GM06990 (cell line): ENCODE measurements around the gene SSBP2.

Experiments
- DNase-seq: peaks from one replicate; pipeline ENCODE4 v3.0.0-alpha.2; 2011; ENCODE audit not compliant: insufficient read length; ENCODE audit errors: extremely low read depth
- H3K27me3 ChIP-seq: replicated peaks from 2 replicates; pipeline ENCODE4 v1.6.0; 2011; ENCODE audit warnings: low read length; ENCODE audit not compliant: control insufficient read depth, insufficient read depth
- H3K36me3 ChIP-seq: 2 replicates; pipeline ENCODE4 v1.5.1; 2011; ENCODE audit warnings: low read length; ENCODE audit not compliant: control insufficient read depth, insufficient read depth
- H3K4me3 ChIP-seq: replicated peaks from 2 replicates; pipeline ENCODE4 v1.5.1; 2011; ENCODE audit warnings: low read depth, mild to moderate bottlenecking, control low read depth, low read length
- TF ChIP-seq, protein P1 (sequence below): IDR thresholded peaks from 2 replicates; pipeline ENCODE4 v1.5.1; 2011; ENCODE audit warnings: low read length, control low read depth, mild to moderate bottlenecking, inconsistent platforms; ENCODE audit not compliant: insufficient read depth, poor library complexity, severe bottlenecking

The SSBP2 gene

DNA sequence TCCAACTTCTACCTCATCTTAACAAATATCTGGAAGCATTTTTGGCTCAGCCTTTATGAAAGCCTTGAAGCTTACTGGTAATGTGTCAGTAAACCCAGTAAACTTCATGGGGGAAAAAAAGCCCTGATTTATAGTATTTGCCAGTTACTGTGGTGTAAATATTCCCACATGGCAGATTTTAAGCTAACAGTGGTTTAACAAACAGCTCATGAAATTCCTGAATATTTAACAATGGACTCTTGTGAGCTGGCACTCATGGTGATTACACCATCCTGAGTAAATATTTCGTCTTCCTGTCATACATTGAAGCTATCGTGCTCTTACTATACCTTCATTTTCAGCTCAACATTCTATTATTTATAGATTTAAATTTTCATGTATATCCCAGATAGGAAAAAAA lies 300.0 kb downstream of the SSBP2 start:
- no peak for DNase-seq

DNA sequence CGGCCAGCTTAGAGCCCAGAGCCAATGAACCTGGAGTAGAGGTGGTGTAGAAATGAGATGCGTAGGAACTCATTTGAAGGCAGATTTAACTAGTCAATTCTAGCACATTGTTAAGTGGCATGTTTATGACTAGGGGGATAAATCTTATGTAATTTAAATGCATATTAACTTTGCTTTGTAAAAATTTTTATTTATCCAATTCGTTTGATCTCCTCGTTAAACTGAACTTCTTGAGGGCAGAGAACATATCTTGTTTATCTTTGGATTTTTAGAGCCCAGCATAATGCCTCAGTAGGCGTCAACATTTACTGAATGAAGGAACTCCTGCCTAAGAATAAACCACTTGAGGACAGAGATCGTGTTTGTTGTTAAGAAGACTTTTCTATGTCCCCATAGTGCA lies 315.9 kb downstream of the SSBP2 start:
- no peak for DNase-seq
- TF ChIP-seq, protein P1, sequence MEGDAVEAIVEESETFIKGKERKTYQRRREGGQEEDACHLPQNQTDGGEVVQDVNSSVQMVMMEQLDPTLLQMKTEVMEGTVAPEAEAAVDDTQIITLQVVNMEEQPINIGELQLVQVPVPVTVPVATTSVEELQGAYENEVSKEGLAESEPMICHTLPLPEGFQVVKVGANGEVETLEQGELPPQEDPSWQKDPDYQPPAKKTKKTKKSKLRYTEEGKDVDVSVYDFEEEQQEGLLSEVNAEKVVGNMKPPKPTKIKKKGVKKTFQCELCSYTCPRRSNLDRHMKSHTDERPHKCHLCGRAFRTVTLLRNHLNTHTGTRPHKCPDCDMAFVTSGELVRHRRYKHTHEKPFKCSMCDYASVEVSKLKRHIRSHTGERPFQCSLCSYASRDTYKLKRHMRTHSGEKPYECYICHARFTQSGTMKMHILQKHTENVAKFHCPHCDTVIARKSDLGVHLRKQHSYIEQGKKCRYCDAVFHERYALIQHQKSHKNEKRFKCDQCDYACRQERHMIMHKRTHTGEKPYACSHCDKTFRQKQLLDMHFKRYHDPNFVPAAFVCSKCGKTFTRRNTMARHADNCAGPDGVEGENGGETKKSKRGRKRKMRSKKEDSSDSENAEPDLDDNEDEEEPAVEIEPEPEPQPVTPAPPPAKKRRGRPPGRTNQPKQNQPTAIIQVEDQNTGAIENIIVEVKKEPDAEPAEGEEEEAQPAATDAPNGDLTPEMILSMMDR = no peak
- no peaks in the 10 kb centered on the region for H3K27me3 ChIP-seq
- H3K36me3 ChIP-seq = no peaks in the 10 kb centered on the region
- no peak overlapping the region for H3K4me3 ChIP-seq

More for the DNA sequence above, 300.0 kb downstream of the SSBP2 start:
- Histone ChIP-seq H3K4me3 (no peak overlapping the region), H3K27me3 (no peaks in the 10 kb centered on the region), H3K36me3 (no peaks in the 10 kb centered on the region; the same call in 1 of the 2 replicates)
- TF ChIP-seq, protein P1 = no peak

DNA sequence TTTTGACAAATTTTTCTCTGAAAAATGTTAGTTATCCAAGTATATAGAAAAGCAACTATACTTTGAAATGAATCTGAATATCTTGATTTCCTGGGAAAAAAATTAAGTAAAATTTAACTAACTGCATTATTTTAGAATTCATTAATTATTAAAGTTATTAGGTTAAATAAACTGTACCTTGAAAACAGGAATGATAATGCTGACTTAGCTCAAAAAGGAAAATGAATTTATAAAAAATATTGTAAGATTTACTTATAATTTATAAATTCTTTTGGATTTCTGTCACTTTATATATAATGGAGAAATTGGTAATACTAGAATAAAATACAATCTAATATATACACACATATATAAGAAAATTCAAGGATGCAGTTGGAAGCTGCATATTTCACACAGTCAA lies 320.9 kb downstream of the SSBP2 start:
- DNase-seq = no peak
- no peaks in the 10 kb centered on the region for H3K27me3 ChIP-seq
- TF ChIP-seq, protein P1 = no peak
- H3K4me3 ChIP-seq = no peak overlapping the region
- H3K36me3 ChIP-seq = no peaks in the 10 kb centered on the region

DNA sequence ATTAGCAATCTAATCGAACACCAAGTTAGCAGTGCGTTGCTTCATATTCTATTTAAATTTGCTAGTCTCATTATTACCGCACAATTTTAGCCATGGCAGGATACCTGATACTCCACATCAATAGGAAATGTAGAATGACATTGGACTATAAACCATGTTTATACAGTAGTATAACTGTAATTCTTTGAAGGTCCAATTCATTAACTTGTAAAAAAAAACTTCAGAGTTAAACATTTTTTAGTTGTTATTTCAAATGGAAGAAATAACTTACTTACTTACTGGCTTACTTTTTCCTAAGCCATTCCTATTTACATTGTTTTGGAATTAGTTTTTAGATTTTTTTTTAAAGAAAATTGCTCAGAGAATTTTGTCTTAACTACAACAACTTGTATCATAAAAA lies 321.5 kb downstream of the SSBP2 start:
- DNase-seq = no peak
- TF ChIP-seq, protein P1 = no peak
- Histone ChIP-seq H3K27me3 (no peaks in the 10 kb centered on the region), H3K36me3 (no peaks in the 10 kb centered on the region), H3K4me3 (no peak overlapping the region)

DNA sequence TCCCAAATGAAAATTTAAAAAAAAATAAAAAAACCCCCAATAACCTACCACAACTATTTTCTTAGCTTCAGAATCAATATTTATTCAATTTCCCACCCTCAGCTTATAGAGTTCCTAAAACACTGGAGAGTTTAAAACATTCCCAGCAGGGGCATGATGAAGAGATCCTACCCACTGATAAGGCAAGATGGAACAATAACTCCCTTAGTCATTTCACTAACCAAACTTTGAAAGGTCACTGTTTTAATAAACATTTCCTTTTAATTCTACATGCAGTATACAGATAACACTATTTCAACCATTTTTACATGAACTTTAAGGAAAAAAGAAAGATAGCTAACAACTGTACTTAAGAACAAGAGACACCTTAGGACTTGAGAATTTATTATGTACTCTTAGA lies 322.0 kb downstream of the SSBP2 start:
- Histone ChIP-seq H3K4me3 (no peak overlapping the region), H3K36me3 (no peaks in the 10 kb centered on the region), H3K27me3 (no peaks in the 10 kb centered on the region)
- no peak for DNase-seq
- TF ChIP-seq, protein P1 = no peak

DNA sequence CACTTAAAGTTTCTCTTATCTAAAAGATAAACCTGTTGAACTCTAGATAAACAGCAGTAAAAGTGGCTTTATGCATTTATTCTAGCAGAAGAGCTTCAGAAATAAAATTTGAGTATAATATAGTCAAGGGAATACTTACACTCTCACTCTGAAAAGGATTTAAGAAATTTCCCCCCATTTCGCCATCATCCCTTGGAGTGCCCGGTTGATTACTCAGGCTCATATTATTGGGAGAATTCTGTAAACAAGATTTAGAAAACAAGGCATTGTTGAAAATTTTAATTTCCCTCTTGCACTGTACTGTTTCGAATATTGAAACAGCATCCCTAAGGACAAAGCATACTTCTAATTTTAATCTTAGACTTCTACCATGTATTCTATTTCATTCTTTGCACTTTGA lies 322.5 kb downstream of the SSBP2 start:
- no peak for DNase-seq
- Histone ChIP-seq H3K36me3 (no peaks in the 10 kb centered on the region), H3K27me3 (no peaks in the 10 kb centered on the region), H3K4me3 (no peak overlapping the region)
- TF ChIP-seq, protein P1 = no peak
